ENCODE measurements around the gene CHRNA10. TPM values are rescaled to one million over a fixed set of nuclear protein-coding genes. Genes with fewer than 3 reads are reported as not detected.
"Not testable (repeated sequence)": the region's sequence is repeated elsewhere in the genome, so short reads cannot be mapped to it uniquely, and the experiment has no call there.

The CHRNA10 gene
- polyA plus RNA-seq, 1 of the 3 experiments (the other 2 are of a cell fraction), result 1.1 TPM

DNA sequence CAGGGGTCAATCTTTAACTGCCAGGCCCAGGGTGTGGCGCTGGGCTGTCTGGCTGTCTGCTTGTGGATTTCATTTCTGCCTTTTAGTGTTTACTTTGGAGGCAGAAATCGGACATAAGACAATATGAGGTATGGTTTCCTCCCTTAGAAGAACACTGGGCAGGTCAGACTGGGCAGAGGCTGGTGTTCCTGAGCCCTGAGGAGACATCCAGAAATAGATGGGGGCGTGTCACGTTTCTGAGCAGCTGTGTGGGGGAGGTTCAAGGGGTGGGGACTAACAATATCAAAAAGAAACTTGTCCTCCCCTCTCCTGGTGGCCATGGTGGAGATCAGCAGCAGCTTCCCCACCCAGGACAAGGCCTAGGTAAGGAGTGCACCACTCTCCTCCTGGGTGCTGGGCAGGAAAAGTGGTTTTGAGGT, 26.4 kb downstream of the CHRNA10 start, which contains the start of gene ART1:
ART1 (plus strand) TSS at position 312 of the 419 bp plus-strand sequence. CDS start 14,086 bp downstream, outside the sequence.
- Histone ChIP-seq H3K79me2 (ENCODE audit: insufficient read depth) (no peaks in the 10 kb centered on the region), H3K27me3 (ENCODE audit: insufficient read depth) (peaks cover 13% of the 10 kb centered on the region; the same call in 1 of the 2 replicates), H3F3A (replicated peaks; ENCODE audit: insufficient read depth) (no peaks in the 10 kb centered on the region), H3K27ac (ENCODE audit: low read depth in 2 of 2, low read length in 1 of 2) (no peak within 1 kb of the TSS), H3K9me2 (no peaks in the 10 kb centered on the region), H4K20me1 (ENCODE audit: insufficient read depth) (no peaks in the 10 kb centered on the region), H3K9me3 (no peaks in the 10 kb centered on the region), H3K4me1 (ENCODE audit: control insufficient read depth in 1 of 2, insufficient read depth in 2 of 2, low read depth in 1 of 2, low read length in 1 of 2) (peaks cover 0 to 8% of the 10 kb centered on the region in 2 experiments; a peak in 1 of 4 replicates), H3K9ac (no peak within 1 kb of the TSS), H3K36me3 (replicated peaks in 1 of 2; ENCODE audit: control insufficient read depth in 1 of 2, insufficient read depth in 2 of 2, low read length in 1 of 2) (no peaks in the 10 kb centered on the region), H2AFZ (ENCODE audit: low read depth) (no peak within 1 kb of the TSS), H3K4me2 (no peak within 1 kb of the TSS), H3K4me3 (ENCODE audit: low read depth in 2 of 2, low read length in 1 of 2) (no peak within 1 kb of the TSS)
- 39% methylated on average over 4 of the region's 4 CpGs for WGBS (ENCODE audit: low lambda C conversion rate)
- TF ChIP-seq REST (IDR thresholded peaks at IDR 0.05; ENCODE audit: low read depth, low read length), result no peak
- TF ChIP-seq ZBTB33 (IDR thresholded peaks at IDR 0.05; ENCODE audit: borderline replicate concordance, low read depth), result no peak
- no peak for TF ChIP-seq FOXM1 (IDR thresholded peaks at IDR 0.05; ENCODE audit: low read depth)
- no peak for TF ChIP-seq MAX (IDR thresholded peaks at IDR 0.05; ENCODE audit: low read depth)
- ChIA-PET POLR2A (no interaction called here), CTCF (no interaction called here)
- no peak for DNase-seq

DNA sequence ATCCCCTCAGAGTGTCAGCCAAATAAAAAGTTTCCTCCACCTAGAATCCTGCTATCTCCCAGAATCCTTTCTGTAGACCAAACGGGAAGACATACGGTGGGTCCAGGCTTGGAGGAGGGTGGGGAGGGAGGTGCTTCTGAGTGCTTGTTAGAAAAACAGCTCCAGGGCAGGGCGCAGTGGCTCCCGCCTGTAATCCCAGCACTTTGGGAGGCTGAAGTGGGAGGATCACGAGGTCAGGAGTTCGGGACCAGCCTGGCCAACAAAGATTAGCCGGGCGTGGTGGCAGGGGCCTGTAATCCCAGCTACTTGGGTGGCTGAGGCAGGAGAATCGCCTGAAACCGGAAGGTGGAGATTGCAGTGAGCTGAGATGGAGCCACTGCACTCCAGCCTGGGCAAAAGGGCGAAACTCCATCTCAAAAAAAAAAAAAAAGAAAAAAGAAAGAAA, 28.1 kb downstream of the CHRNA10 start:
- POLR2A ChIA-PET, H3K9ac ChIP-seq: not testable (repeated sequence)
- H3K4me2 ChIP-seq, result peak overlapping the region; percentile 90; the same call in 1 of the 2 replicates

More for the DNA sequence above, 28.1 kb downstream of the CHRNA10 start:
- H2AFZ ChIP-seq (ENCODE audit: low read depth); H3K79me2 ChIP-seq (ENCODE audit: insufficient read depth); H3K27me3 ChIP-seq (ENCODE audit: insufficient read depth); H3K9me3 ChIP-seq; H3K4me1 ChIP-seq (ENCODE audit: control insufficient read depth in 1 of 2, insufficient read depth in 2 of 2, low read depth in 1 of 2, low read length in 1 of 2); H3K4me3 ChIP-seq (ENCODE audit: low read depth in 2 of 2, low read length in 1 of 2); H3K9me2 ChIP-seq; DNase-seq; H3K27ac ChIP-seq (ENCODE audit: low read depth in 2 of 2, low read length in 1 of 2); H3K36me3 ChIP-seq (replicated peaks in 1 of 2; ENCODE audit: control insufficient read depth in 1 of 2, insufficient read depth in 2 of 2, low read length in 1 of 2); H3F3A ChIP-seq (replicated peaks; ENCODE audit: insufficient read depth); H4K20me1 ChIP-seq (ENCODE audit: insufficient read depth); CTCF ChIA-PET: not testable (repeated sequence)
- 85% methylated on average over 11 of the region's 11 CpGs for WGBS (ENCODE audit: low lambda C conversion rate)

Measured in SK-N-SH (cell line).